H1 (cell line): ENCODE data around the gene MED17. TPM values are rescaled to one million over a fixed set of nuclear protein-coding genes. Genes with fewer than 3 reads are reported as not detected.

Experiments
- CTCF ChIA-PET: fragments of 300-600 bp; sonication (Branson Sonifier 250); formaldehyde crosslinking; loops from one replicate; lab custom pipeline; 2021; ENCODE audit not compliant: partially characterized antibody; lab: Charles Lee
- POLR2A ChIA-PET: fragments of 300-600 bp; sonication (Branson Sonifier 250); formaldehyde crosslinking; loops from one replicate; lab custom pipeline; 2021; ENCODE audit warnings: inconsistent platforms; ENCODE audit not compliant: partially characterized antibody; lab: Charles Lee
- DNase-seq, 2 experiments: peaks; one replicate each; pipeline versions ENCODE4 v3.0.0 to v3.0.0-alpha.2; 2010 to 2022; ENCODE audit warnings: low spot score in 2 of 2, low read depth in 1 of 2, mixed read lengths in 1 of 2
- FAIRE-seq: peaks from 2 replicates; lab custom pipeline; 2011; peaks lifted over from hg19 to GRCh38; lab: Jason Lieb, UNC
- H2AFZ ChIP-seq: 2 replicates; pipeline ENCODE4 v1.8.1; 2012; ENCODE audit warnings: low read length, inconsistent platforms
- H2AK5ac ChIP-seq: 2 replicates; pipeline ENCODE4 v1.6.1; 2013; ENCODE audit warnings: low read depth, low read length
- H2BK120ac ChIP-seq: replicated peaks from 2 replicates; pipeline ENCODE3; 2013; ENCODE audit warnings: low read depth, low read length, inconsistent platforms
- H2BK12ac ChIP-seq: 2 replicates; pipeline ENCODE4 v1.6.1; 2013; ENCODE audit warnings: low read depth, low read length
- H2BK15ac ChIP-seq: 2 replicates; pipeline ENCODE4 v1.6.1; 2013; ENCODE audit warnings: low read length
- H2BK20ac ChIP-seq: 2 replicates; pipeline ENCODE4 v1.6.1; 2013; ENCODE audit warnings: low read length
- H2BK5ac ChIP-seq: 2 replicates; pipeline ENCODE4 v1.6.1; 2013; ENCODE audit warnings: low read depth, low read length
- H3K14ac ChIP-seq: 2 replicates; pipeline ENCODE4 v1.6.1; 2013; ENCODE audit warnings: inconsistent platforms; ENCODE audit not compliant: insufficient read length
- H3K18ac ChIP-seq: 2 replicates; pipeline ENCODE4 v1.6.1; 2013; ENCODE audit warnings: low read length; ENCODE audit errors: extremely low read depth
- H3K23ac ChIP-seq: 2 replicates; pipeline ENCODE4 v1.6.1; 2013; ENCODE audit warnings: inconsistent platforms; ENCODE audit not compliant: insufficient read length
- H3K23me2 ChIP-seq: 2 replicates; pipeline ENCODE4 v1.6.1; 2013; ENCODE audit warnings: low read depth, low read length
- H3K27ac ChIP-seq: 2 replicates; pipeline ENCODE4 v1.6.1; 2011; ENCODE audit warnings: low read depth, low read length, inconsistent platforms
- H3K27me3 ChIP-seq, 4 experiments: replicated peaks in 1 of 4; 1 replicate in 1 of 4; 2 replicates in 3 of 4; pipeline versions ENCODE4 v1.6.1 to v1.8.1; 2011 to 2013; ENCODE audit warnings: low read length in 3 of 4, mild to moderate bottlenecking in 3 of 4, inconsistent platforms in 2 of 4, mixed read lengths in 2 of 4, moderate library complexity in 1 of 4; ENCODE audit not compliant: control insufficient read depth in 3 of 4, insufficient read depth in 3 of 4; ENCODE audit errors: extremely low read depth in 1 of 4
- H3K36me3 ChIP-seq, 4 experiments: 2 replicates each; pipeline versions ENCODE4 v1.6.1 to v1.8.1; 2011 to 2013; ENCODE audit warnings: mild to moderate bottlenecking in 4 of 4, low read length in 3 of 4, moderate library complexity in 2 of 4, control low read depth in 1 of 4, inconsistent platforms in 1 of 4; ENCODE audit not compliant: insufficient read depth in 4 of 4, control insufficient read depth in 2 of 4
- H3K4ac ChIP-seq: replicated peaks from 2 replicates; pipeline ENCODE3; 2013; ENCODE audit warnings: low read length, low read depth, mixed read lengths, inconsistent platforms; ENCODE audit not compliant: insufficient read length
- H3K4me1 ChIP-seq, 4 experiments: replicated peaks in 1 of 4; 1 replicate in 1 of 4; 2 replicates in 3 of 4; pipeline versions ENCODE4 v1.6.1 to v1.8.1; 2011 to 2013; ENCODE audit warnings: low read length in 3 of 4, inconsistent platforms in 2 of 4, mixed read lengths in 1 of 4; ENCODE audit not compliant: insufficient read depth in 4 of 4, control insufficient read depth in 3 of 4
- H3K4me2 ChIP-seq, 2 experiments: 2 replicates each; pipeline versions ENCODE4 v1.6.1 to v1.8.1; 2011 to 2013; ENCODE audit warnings: low read depth in 2 of 2, low read length in 2 of 2, control low read depth in 1 of 2, inconsistent platforms in 1 of 2, mild to moderate bottlenecking in 1 of 2; ENCODE audit not compliant: insufficient read depth in 1 of 2
- H3K4me3 ChIP-seq, 4 experiments: fragments of 200-600, 300-600 bp in 1 of 4; sonication (generic), shearing (Covaris generic), sonication (Bioruptor Twin) in 1 of 4; 2 replicates each; pipeline versions ENCODE4 v1.5.1 to v1.8.1; 2011 to 2016; ENCODE audit warnings: low read length in 4 of 4, low read depth in 3 of 4, control low read depth in 2 of 4, inconsistent platforms in 2 of 4, mild to moderate bottlenecking in 2 of 4, mixed read lengths in 1 of 4, moderate library complexity in 1 of 4; ENCODE audit not compliant: insufficient read depth in 2 of 4; ENCODE audit errors: extremely low read depth in 1 of 4
- H3K56ac ChIP-seq: replicated peaks from 2 replicates; pipeline ENCODE3; 2013; ENCODE audit warnings: low read depth, mild to moderate bottlenecking, mixed read lengths, low read length, inconsistent platforms; ENCODE audit not compliant: insufficient read length
- H3K79me1 ChIP-seq: 2 replicates; pipeline ENCODE4 v1.6.1; 2013; ENCODE audit warnings: low read depth, low read length, control low read depth
- H3K79me2 ChIP-seq, 2 experiments: 2 replicates each; pipeline versions ENCODE4 v1.6.1 to v1.8.1; 2012 to 2013; ENCODE audit warnings: low read length in 2 of 2, mild to moderate bottlenecking in 2 of 2, inconsistent platforms in 1 of 2; ENCODE audit not compliant: insufficient read depth in 2 of 2, control insufficient read depth in 1 of 2
- H3K9ac ChIP-seq, 4 experiments: replicated peaks in 1 of 4; 1 replicate in 1 of 4; 2 replicates in 3 of 4; pipeline versions ENCODE4 v1.6.1 to v1.8.1; 2011 to 2013; ENCODE audit warnings: low read depth in 3 of 4, low read length in 3 of 4, control low read depth in 2 of 4, mild to moderate bottlenecking in 2 of 4, moderate library complexity in 2 of 4, inconsistent platforms in 1 of 4; ENCODE audit errors: extremely low read depth in 1 of 4
- H3K9me3 ChIP-seq, 2 experiments: 2 replicates each; pipeline versions ENCODE4 v1.6.1 to v1.8.1; 2012 to 2013; ENCODE audit warnings: mild to moderate bottlenecking in 2 of 2, moderate library complexity in 2 of 2, control low read depth in 1 of 2, inconsistent platforms in 1 of 2, low read depth in 1 of 2, low read length in 1 of 2, mixed read lengths in 1 of 2; ENCODE audit not compliant: insufficient read depth in 2 of 2
- H4K20me1 ChIP-seq, 2 experiments: replicated peaks in 1 of 2; 2 replicates each; pipeline versions ENCODE3 to v1.8.1; 2011 to 2013; ENCODE audit warnings: inconsistent platforms in 2 of 2, low read length in 2 of 2, mild to moderate bottlenecking in 1 of 2; ENCODE audit not compliant: insufficient read depth in 2 of 2, control insufficient read depth in 1 of 2
- H4K5ac ChIP-seq: 2 replicates; pipeline ENCODE4 v1.6.1; 2013; ENCODE audit warnings: low read length, low read depth, mixed read lengths, inconsistent platforms; ENCODE audit not compliant: insufficient read length
- H4K8ac ChIP-seq: 2 replicates; pipeline ENCODE4 v1.8.0; 2013; ENCODE audit warnings: mild to moderate bottlenecking, moderate library complexity, low read length, inconsistent platforms; ENCODE audit not compliant: insufficient read depth; ENCODE audit errors: extremely low read depth
- H4K91ac ChIP-seq: replicated peaks from 2 replicates; pipeline ENCODE3; 2013; ENCODE audit warnings: low read length, mixed read lengths, inconsistent platforms; ENCODE audit not compliant: insufficient read length
- CREB1 ChIP-seq: IDR thresholded peaks from 2 replicates; pipeline ENCODE4 v1.6.1; 2012; ENCODE audit warnings: inconsistent platforms
- CTBP2 ChIP-seq: IDR thresholded peaks from 2 replicates; pipeline ENCODE4 v1.7.0; 2011; ENCODE audit warnings: borderline replicate concordance, mild to moderate bottlenecking, moderate library complexity, mixed read lengths, low read length; ENCODE audit not compliant: insufficient read depth, insufficient read length
- E2F6 ChIP-seq: IDR thresholded peaks from 2 replicates; pipeline ENCODE4 v1.6.1; 2012; ENCODE audit warnings: inconsistent platforms
- EGR1 ChIP-seq: IDR thresholded peaks from 2 replicates; pipeline ENCODE4 v1.6.1; 2011; ENCODE audit warnings: low read depth, low read length, borderline replicate concordance
- EZH2 ChIP-seq: fragments of 200-600 bp; sonication (generic); IDR thresholded peaks from 2 replicates; pipeline ENCODE4 v1.7.1; 2012; ENCODE audit warnings: low read depth, mild to moderate bottlenecking, moderate library complexity, low read length, inconsistent platforms; ENCODE audit not compliant: severe bottlenecking
- POU5F1 ChIP-seq: IDR thresholded peaks from 2 replicates; pipeline ENCODE4 v1.6.1; 2011; ENCODE audit warnings: low read depth, mild to moderate bottlenecking, low read length, moderate library complexity
- RFX5 ChIP-seq: IDR thresholded peaks from 2 replicates; pipeline ENCODE4 v1.6.1; 2011; ENCODE audit warnings: low read depth, low read length, improper control_type of control experiment, borderline replicate concordance
- RNF2 ChIP-seq: fragments of 200-900, 300-1000 bp; sonication (generic); IDR thresholded peaks from 2 replicates; pipeline ENCODE4 v1.7.1; 2016; ENCODE audit warnings: borderline replicate concordance, low read depth, mild to moderate bottlenecking, antibody characterized with exemption, low read length; ENCODE audit not compliant: poor library complexity, severe bottlenecking; ENCODE audit errors: missing control alignments
- WGBS, 2 experiments: shearing (Covaris generic) in 1 of 2; methylation state at CpG; one replicate each; pipeline versions ENCODE4 v1.1.6 to v1.1.7; 2013 to 2015; ENCODE audit warnings: low lambda C conversion rate in 2 of 2, mixed read lengths in 2 of 2, inconsistent platforms in 1 of 2, low coverage in 1 of 2, missing lambda C conversion rate in 1 of 2; ENCODE audit not compliant: insufficient replicate concordance in 2 of 2, insufficient coverage in 1 of 2, insufficient read length in 1 of 2; ENCODE audit errors: extremely low coverage in 1 of 2, missing lambda C conversion rate in 1 of 2; 5-methylcytosine and 5-hydroxymethylcytosine counted together
- polyA plus RNA-seq, 7 experiments: library from polyadenylated mRNA; depleted of rRNA in 3 of 7; stranded (reverse) in 5 of 7; unstranded in 2 of 7; fragments of >200 nt in 5 of 7; fragments of 200-250 nt in 2 of 7; gene quantifications; 1 replicate in 5 of 7; 2 replicates in 1 of 7; 4 replicates in 1 of 7; pipeline versions ENCODE4 v1.2.1 to v1.2.3, GENCODE V29; 2011 to 2013; ENCODE audit warnings: missing spikeins in 2 of 7, mixed read lengths in 2 of 7
- total RNA-seq: library from RNA; stranded (reverse); fragmentation: NEBNext Ultra II Directional; extraction: Animal tissue kit (Norgen Biotek cat#: 25700); gene quantifications from 2 replicates; pipeline ENCODE4 v1.2.1, GENCODE V29; 2021
- TF ChIP-seq, protein P1 (sequence below): IDR thresholded peaks from 2 replicates; pipeline ENCODE4 v1.6.1; 2011; ENCODE audit warnings: low read length, improper control_type of control experiment

MED17 gene
- total and polyA plus RNA-seq, 2 of the 8 experiments (the other 6 are each of a cell fraction or from before 2014, with no cell fraction given): 8.8 to 33.7 TPM

DNA sequence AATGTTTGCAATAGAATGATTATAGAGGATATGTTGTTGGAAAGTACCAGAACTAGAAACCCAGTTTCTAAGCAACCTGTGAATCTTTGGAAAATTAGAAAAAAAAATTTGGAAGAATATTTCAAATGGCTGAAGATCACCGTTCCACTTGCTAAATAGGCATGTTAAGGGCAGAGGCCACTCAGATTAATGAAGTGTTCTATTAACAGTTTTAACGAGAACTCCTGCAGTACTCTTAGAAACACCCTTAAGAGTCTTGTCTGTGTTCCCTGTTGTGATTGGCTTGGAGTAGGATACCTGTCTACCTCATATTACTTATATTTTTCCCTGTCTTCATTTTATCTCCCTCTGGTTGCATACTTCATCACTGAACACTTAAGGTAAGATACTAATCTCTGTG, 38.0 kb upstream of the MED17 start:
- no peak overlapping the region for H2BK20ac ChIP-seq
- H4K20me1 ChIP-seq: no peaks in the 10 kb centered on the region
- H3K27ac ChIP-seq: no peak overlapping the region
- 91% methylated on average over 2 of the region's 2 CpGs; no CpG with 5 or more reads in 1 of the 2 experiments for whole genome bisulfite sequencing, 2 experiments
- no peak overlapping the region for H2BK15ac ChIP-seq
- H3K9ac ChIP-seq: no peak overlapping the region
- no peak for FAIRE-seq
- no peak overlapping the region for H2AFZ ChIP-seq
- H3K23ac ChIP-seq: no peak overlapping the region
- no peaks in the 10 kb centered on the region for H3K27me3 ChIP-seq
- H3K4me2 ChIP-seq: no peak overlapping the region
- DNase-seq: no peak
- no peak overlapping the region for H4K5ac ChIP-seq
- H3K36me3 ChIP-seq: peaks cover 0 to 5% (median 1%) of the 10 kb centered on the region in 4 experiments; a peak in 2 of 8 replicates
- H3K18ac ChIP-seq: no peak overlapping the region
- H3K56ac ChIP-seq: no peak overlapping the region
- H2BK120ac ChIP-seq: no peak overlapping the region
- H3K4ac ChIP-seq: no peak overlapping the region
- H2BK5ac ChIP-seq: no peak overlapping the region
- peaks cover 0 to 29% of the 10 kb centered on the region in 2 experiments; a peak in 3 of 4 replicates for H3K79me2 ChIP-seq
- ChIA-PET CTCF (interaction anchor here (0.6 to 1.3 kb wide), 2 partner anchors 30 to 50 kb away, joined by 3 to 4 read pairs; no protein-coding TSS in a partner anchor), POLR2A (interaction anchor here (1.0 to 1.4 kb wide), 4 partner anchors 10 to 17 kb away, joined by 3 to 5 read pairs (median 4); no protein-coding TSS in a partner anchor)
- no peak overlapping the region for H4K8ac ChIP-seq
- no peak overlapping the region for H3K14ac ChIP-seq
- no peak overlapping the region for H2BK12ac ChIP-seq
- peaks cover 0 to 6% (median 1%) of the 10 kb centered on the region in 4 experiments; a peak in 2 of 7 replicates for H3K4me1 ChIP-seq
- no peaks in the 10 kb centered on the region; the same call in 1 of the 2 replicates for H3K79me1 ChIP-seq
- no peak for TF ChIP-seq POU5F1
- TF ChIP-seq EGR1: no peak
- no peak for TF ChIP-seq CTBP2
- no peak for TF ChIP-seq CREB1
- TF ChIP-seq, protein P1, sequence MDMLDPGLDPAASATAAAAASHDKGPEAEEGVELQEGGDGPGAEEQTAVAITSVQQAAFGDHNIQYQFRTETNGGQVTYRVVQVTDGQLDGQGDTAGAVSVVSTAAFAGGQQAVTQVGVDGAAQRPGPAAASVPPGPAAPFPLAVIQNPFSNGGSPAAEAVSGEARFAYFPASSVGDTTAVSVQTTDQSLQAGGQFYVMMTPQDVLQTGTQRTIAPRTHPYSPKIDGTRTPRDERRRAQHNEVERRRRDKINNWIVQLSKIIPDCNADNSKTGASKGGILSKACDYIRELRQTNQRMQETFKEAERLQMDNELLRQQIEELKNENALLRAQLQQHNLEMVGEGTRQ: no peak
- no peak for TF ChIP-seq RNF2
- TF ChIP-seq EZH2: no peak
- no peak for TF ChIP-seq RFX5
- no peak for TF ChIP-seq E2F6
- H4K91ac ChIP-seq: no peak overlapping the region
- H3K9me3 ChIP-seq: no peaks in the 10 kb centered on the region
- H2AK5ac ChIP-seq: no peak overlapping the region
- H3K4me3 ChIP-seq: no peak overlapping the region
- no peaks in the 10 kb centered on the region for H3K23me2 ChIP-seq
